Glutamatergic neuron (in vitro differentiated cells): ENCODE measurements around the gene PPP1R26. TPM values are rescaled to one million over a fixed set of nuclear protein-coding genes. Genes with fewer than 3 reads are reported as not detected.
"Not testable (repeated sequence)": the region's sequence is repeated elsewhere in the genome, so short reads cannot be mapped to it uniquely, and the experiment has no call there.

Experiments used
- DNase-seq: peaks from one replicate; pipeline ENCODE4 v3.0.0; 2022
- H3K27ac Mint-ChIP-seq: one replicate; pipeline ENCODE4 v1.8.0; 2020; ENCODE audit warnings: mild to moderate bottlenecking, mixed read lengths, inconsistent platforms; ENCODE audit not compliant: unreplicated experiment
- H3K27me3 Mint-ChIP-seq: one replicate; pipeline ENCODE4 v1.8.0; 2020; ENCODE audit warnings: mild to moderate bottlenecking, moderate library complexity, mixed read lengths, inconsistent platforms; ENCODE audit not compliant: unreplicated experiment
- H3K36me3 Mint-ChIP-seq: one replicate; pipeline ENCODE4 v1.8.0; 2020; ENCODE audit warnings: mild to moderate bottlenecking, mixed read lengths, inconsistent platforms; ENCODE audit not compliant: unreplicated experiment
- H3K4me1 Mint-ChIP-seq: one replicate; pipeline ENCODE4 v1.8.0; 2020; ENCODE audit warnings: mild to moderate bottlenecking, low read depth, mixed read lengths, inconsistent platforms; ENCODE audit not compliant: unreplicated experiment
- H3K4me3 Mint-ChIP-seq: one replicate; pipeline ENCODE4 v1.8.0; 2020; ENCODE audit warnings: mild to moderate bottlenecking, mixed read lengths, inconsistent platforms; ENCODE audit not compliant: unreplicated experiment
- H3K9me3 Mint-ChIP-seq: one replicate; pipeline ENCODE4 v1.8.0; 2020; ENCODE audit warnings: mild to moderate bottlenecking, moderate library complexity, mixed read lengths, inconsistent platforms; ENCODE audit not compliant: unreplicated experiment
- total RNA-seq: library from RNA; stranded (reverse); fragmentation: NEBNext Ultra II Directional; extraction: Animal tissue kit (Norgen Biotek cat#: 25700); gene quantifications from one replicate; pipeline ENCODE4 v1.2.1, GENCODE V29; 2021; ENCODE audit not compliant: unreplicated experiment
- TF ChIP-seq, protein P1 (sequence below): fragments of 200-600 bp; sonication (generic); IDR thresholded peaks from one replicate; pipeline ENCODE4 v1.5.0; 2021; ENCODE audit not compliant: partially characterized antibody, unreplicated experiment

PPP1R26 gene
- total RNA-seq, 1 donor from 2014 or later = 22.2 TPM

DNA sequence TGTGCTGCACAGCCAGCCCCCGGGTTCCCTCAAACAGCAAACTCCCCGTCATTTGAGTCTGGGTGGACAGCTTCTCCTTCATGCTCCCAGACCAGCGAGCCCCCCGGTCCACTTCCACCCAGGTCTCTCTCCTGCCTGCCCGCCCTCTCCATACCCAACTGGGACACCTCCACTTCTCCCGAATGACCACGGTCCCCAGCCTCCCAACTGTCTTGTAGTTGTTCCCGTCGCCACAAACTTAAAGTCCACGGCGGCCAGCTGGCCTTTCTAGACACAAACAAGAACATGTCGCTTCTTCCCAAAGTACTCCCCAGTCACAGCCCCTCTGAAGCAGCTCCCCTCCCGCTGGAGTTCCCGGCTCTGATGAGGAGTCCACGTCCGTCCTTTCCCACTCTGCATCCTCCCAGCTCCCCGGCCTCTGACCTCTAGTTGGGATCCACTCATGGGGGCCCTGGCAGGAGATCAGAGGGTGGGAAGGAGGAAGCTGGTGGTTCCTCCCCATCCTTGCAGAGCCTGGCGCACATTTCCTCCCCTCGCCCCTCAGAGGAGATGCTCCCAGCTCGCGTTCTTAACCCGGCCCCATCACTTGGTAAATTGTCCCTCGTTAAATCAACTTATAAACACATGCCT, 24.1 kb upstream of the PPP1R26 start:
- no peak overlapping the region for H3K27ac Mint-ChIP-seq
- DNase-seq = no peak
- H3K9me3 Mint-ChIP-seq = peaks cover 4% of the 10 kb centered on the region
- H3K36me3 Mint-ChIP-seq = peaks cover 13% of the 10 kb centered on the region
- no peaks in the 10 kb centered on the region for H3K4me1 Mint-ChIP-seq
- H3K27me3 Mint-ChIP-seq = peaks cover 9% of the 10 kb centered on the region
- no peak overlapping the region for H3K4me3 Mint-ChIP-seq
- TF ChIP-seq, protein P1, sequence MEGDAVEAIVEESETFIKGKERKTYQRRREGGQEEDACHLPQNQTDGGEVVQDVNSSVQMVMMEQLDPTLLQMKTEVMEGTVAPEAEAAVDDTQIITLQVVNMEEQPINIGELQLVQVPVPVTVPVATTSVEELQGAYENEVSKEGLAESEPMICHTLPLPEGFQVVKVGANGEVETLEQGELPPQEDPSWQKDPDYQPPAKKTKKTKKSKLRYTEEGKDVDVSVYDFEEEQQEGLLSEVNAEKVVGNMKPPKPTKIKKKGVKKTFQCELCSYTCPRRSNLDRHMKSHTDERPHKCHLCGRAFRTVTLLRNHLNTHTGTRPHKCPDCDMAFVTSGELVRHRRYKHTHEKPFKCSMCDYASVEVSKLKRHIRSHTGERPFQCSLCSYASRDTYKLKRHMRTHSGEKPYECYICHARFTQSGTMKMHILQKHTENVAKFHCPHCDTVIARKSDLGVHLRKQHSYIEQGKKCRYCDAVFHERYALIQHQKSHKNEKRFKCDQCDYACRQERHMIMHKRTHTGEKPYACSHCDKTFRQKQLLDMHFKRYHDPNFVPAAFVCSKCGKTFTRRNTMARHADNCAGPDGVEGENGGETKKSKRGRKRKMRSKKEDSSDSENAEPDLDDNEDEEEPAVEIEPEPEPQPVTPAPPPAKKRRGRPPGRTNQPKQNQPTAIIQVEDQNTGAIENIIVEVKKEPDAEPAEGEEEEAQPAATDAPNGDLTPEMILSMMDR = no peak

DNA sequence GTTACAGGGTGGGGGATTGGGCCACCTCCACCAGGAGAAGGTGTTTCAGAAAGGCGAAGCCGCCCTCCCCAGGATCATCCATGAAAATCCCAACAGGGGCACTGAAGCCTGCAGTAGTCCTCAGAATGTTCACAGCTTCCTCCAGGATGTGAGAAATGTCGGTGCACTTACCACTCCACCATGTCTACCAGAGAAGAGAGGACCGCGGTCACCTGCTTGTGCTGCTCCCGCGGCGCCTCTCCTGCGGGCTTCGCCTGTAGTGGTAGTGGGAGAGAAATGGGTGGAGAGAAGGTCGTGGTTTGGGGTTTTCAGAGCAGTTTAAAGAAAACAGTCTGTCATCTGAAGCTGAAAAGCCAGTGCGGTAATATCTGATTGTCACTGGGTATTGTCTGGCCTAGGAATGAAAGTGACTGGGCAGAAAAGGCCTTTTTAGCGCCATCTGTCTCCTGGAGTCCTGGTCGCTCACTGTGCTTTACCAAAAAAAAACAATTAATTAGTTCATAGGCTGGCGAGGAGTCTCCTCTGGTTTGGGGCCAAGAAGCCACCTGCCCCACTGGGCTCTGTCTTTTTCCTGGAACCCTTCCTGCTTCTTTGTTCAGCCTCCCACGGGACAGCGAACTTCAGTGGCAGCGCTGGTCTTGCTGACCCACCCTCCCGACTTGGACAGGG, 23.0 kb upstream of the PPP1R26 start:
- H3K4me1 Mint-ChIP-seq = no peaks in the 10 kb centered on the region
- TF ChIP-seq, protein P1 = no peak
- peaks cover 13% of the 10 kb centered on the region for H3K36me3 Mint-ChIP-seq
- no peak overlapping the region for H3K27ac Mint-ChIP-seq
- no peak for DNase-seq
- H3K9me3 Mint-ChIP-seq = peaks cover 4% of the 10 kb centered on the region
- H3K4me3 Mint-ChIP-seq = no peak overlapping the region
- peaks cover 9% of the 10 kb centered on the region for H3K27me3 Mint-ChIP-seq

DNA sequence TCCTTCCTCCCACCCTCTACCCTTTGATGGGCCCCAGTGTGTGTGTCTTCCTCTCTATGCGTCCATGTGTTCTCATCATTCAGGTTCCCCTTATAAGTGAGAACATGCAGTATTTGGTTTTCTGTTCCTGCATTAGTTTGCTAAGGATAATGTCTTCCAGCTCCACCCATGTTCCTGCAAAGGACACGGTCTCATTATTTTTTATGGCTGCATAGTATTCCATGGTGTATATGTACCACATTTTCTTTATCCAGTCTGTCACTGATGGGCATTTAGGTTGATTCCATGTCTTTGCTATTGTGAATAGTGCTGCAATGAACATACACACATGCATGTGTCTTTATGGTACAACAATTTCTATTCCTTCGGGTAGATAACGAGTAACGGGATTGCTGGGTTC, 21.1 kb upstream of the PPP1R26 start:
- not testable (repeated sequence) for H3K4me1 Mint-ChIP-seq, DNase-seq, H3K27ac Mint-ChIP-seq, H3K27me3 Mint-ChIP-seq, H3K36me3 Mint-ChIP-seq, H3K9me3 Mint-ChIP-seq, H3K4me3 Mint-ChIP-seq

DNA sequence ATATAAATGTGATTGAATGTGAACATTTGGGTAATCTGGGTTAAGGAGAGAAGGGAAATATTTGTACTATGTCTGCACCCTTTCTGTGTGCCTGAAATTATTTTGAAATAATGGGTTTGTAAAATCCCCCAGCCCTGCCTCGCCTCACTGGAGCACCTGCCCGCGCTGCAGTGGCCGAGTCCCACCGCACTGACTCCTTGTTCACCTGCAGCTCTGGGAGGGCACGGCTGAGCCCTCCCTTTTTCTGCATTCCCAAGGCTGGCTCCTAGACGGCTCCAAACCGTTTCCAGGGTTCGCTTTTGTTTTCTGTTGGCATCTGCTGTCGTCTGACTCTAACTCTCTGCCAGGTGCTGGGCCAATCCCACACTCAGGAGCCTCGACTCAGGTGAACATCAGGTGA, 17.6 kb upstream of the PPP1R26 start:
- no peak for DNase-seq
- peaks cover 2% of the 10 kb centered on the region for H3K9me3 Mint-ChIP-seq
- no peak overlapping the region for H3K27ac Mint-ChIP-seq
- peaks cover 8% of the 10 kb centered on the region for H3K4me1 Mint-ChIP-seq
- H3K36me3 Mint-ChIP-seq = peaks cover 4% of the 10 kb centered on the region
- no peak overlapping the region for H3K4me3 Mint-ChIP-seq
- peaks cover 6% of the 10 kb centered on the region for H3K27me3 Mint-ChIP-seq
- TF ChIP-seq, protein P1 = no peak

DNA sequence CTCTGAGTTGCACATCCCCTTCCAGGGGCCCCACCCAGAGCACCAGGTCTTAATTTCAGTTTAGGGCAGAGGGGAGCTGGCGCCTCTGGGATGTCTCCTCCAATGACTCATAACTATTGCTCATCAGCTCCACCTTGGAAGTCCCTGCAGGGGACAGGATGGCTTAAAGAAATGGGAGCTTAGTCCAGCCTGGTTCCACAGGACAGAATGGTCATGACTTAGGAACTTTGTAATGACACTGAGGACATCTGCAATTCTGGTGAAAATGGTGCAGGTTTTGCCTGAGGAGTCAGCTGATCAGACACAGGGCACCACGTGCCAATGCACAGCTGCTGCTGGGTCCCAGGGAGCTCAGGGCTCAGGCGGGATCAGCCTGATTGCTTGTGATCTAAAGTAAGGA, 16.4 kb upstream of the PPP1R26 start:
- Mint-ChIP-seq H3K36me3 (peaks cover 4% of the 10 kb centered on the region), H3K4me3 (no peak overlapping the region), H3K27ac (no peak overlapping the region), H3K9me3 (peaks cover 4% of the 10 kb centered on the region), H3K27me3 (peaks cover 9% of the 10 kb centered on the region), H3K4me1 (peaks cover 12% of the 10 kb centered on the region)
- TF ChIP-seq, protein P1 = no peak
- no peak for DNase-seq
